ENCODE results near the gene SPTBN1.

- TF ChIP-seq FOXM1 (IDR thresholded peaks at IDR 0.05; ENCODE audit: borderline replicate concordance) (no peak), FOXK2 (IDR thresholded peaks at IDR 0.05) (no peak)
- TF ChIP-seq, protein P1, sequence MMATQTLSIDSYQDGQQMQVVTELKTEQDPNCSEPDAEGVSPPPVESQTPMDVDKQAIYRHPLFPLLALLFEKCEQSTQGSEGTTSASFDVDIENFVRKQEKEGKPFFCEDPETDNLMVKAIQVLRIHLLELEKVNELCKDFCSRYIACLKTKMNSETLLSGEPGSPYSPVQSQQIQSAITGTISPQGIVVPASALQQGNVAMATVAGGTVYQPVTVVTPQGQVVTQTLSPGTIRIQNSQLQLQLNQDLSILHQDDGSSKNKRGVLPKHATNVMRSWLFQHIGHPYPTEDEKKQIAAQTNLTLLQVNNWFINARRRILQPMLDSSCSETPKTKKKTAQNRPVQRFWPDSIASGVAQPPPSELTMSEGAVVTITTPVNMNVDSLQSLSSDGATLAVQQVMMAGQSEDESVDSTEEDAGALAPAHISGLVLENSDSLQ (IDR thresholded peaks at IDR 0.05), result no peak
These were observed 155.9 kb downstream of the SPTBN1 start for GRCh38 chr2:54611830-54612545.

Measured in HEK293T (cell line).